OCI-LY3 (cell line): ENCODE results near the gene EIF1.

Experiments used
- H2AFZ ChIP-seq: fragments of 200-600, 300-600 bp; shearing (Covaris generic); 2 replicates; pipeline ENCODE4 v1.6.0; 2014; ENCODE audit warnings: antibody characterized with exemption, low read depth, low read length
- H3K27ac ChIP-seq: fragments of 200-600, 300-600 bp; sonication (generic); 2 replicates; pipeline ENCODE4 v1.5.1; 2014; ENCODE audit warnings: mild to moderate bottlenecking, low read length, moderate library complexity, mixed read lengths
- H3K27me3 ChIP-seq: fragments of 200-600, 300-600 bp; sonication (generic); 2 replicates; pipeline ENCODE4 v1.6.1; 2014; ENCODE audit warnings: low read depth, low read length, mixed read lengths
- H3K36me3 ChIP-seq: fragments of 200-600, 300-600 bp; sonication (generic); replicated peaks from 2 replicates; pipeline ENCODE3; 2014; ENCODE audit warnings: low read depth, low read length, mixed read lengths
- H3K4me1 ChIP-seq: fragments of 300-600, 200-600 bp; sonication (generic); 2 replicates; pipeline ENCODE4 v1.6.1; 2014; ENCODE audit warnings: low read length, mixed read lengths
- H3K4me2 ChIP-seq: fragments of 200-600, 300-600 bp; sonication (generic); 2 replicates; pipeline ENCODE4 v1.6.1; 2014; ENCODE audit warnings: low read length, mixed read lengths
- H3K4me3 ChIP-seq: fragments of 300-600, 200-600 bp; sonication (generic); 2 replicates; pipeline ENCODE4 v1.5.1; 2014; ENCODE audit warnings: antibody characterized with exemption, mild to moderate bottlenecking, low read length, moderate library complexity
- H3K79me2 ChIP-seq: fragments of 300-600, 200-600 bp; shearing (Covaris generic); 2 replicates; pipeline ENCODE4 v1.6.1; 2014; ENCODE audit warnings: mild to moderate bottlenecking, low read length, mixed read lengths
- H3K9ac ChIP-seq: fragments of 300-600, 200-600 bp; shearing (Covaris generic); 2 replicates; pipeline ENCODE4 v1.6.0; 2014; ENCODE audit warnings: mild to moderate bottlenecking, low read length, moderate library complexity
- H3K9me3 ChIP-seq: fragments of 200-600, 300-600 bp; shearing (Covaris generic); 2 replicates; pipeline ENCODE4 v1.6.1; 2014; ENCODE audit warnings: low read length, mixed read lengths; ENCODE audit not compliant: insufficient read depth
- H4K20me1 ChIP-seq: fragments of 200-600, 300-600 bp; sonication (generic); 2 replicates; pipeline ENCODE4 v1.6.1; 2016; ENCODE audit warnings: low read length, mixed read lengths; ENCODE audit not compliant: insufficient read depth
- CTCF ChIP-seq: fragments of 200-600, 300-600 bp; sonication (generic); IDR thresholded peaks from 2 replicates; pipeline ENCODE4 v1.5.1; 2014; ENCODE audit warnings: antibody characterized with exemption, low read length, low read depth
- EZH2phosphoT487 ChIP-seq: fragments of 200-600 bp; shearing (Covaris generic); IDR thresholded peaks from 2 replicates; pipeline ENCODE4 v1.6.1; 2018; ENCODE audit warnings: antibody characterized with exemption, mixed run types, low read depth

EIF1 gene

GRCh38 chr17:41680426-41681040 lies 8.2 kb upstream of the EIF1 start:
- H3K79me2 ChIP-seq, result no peaks in the 10 kb centered on the region
- H3K27me3 ChIP-seq, result no peaks in the 10 kb centered on the region
- no peak overlapping the region for H3K4me3 ChIP-seq
- no peak overlapping the region for H3K27ac ChIP-seq
- peaks cover 39% of the 10 kb centered on the region for H3K4me1 ChIP-seq
- no peaks in the 10 kb centered on the region for H3K9me3 ChIP-seq
- no peak overlapping the region for H3K9ac ChIP-seq
- TF ChIP-seq EZH2phosphoT487 (no peak), CTCF (no peak)
- no peak overlapping the region for H2AFZ ChIP-seq
- H4K20me1 ChIP-seq, result no peaks in the 10 kb centered on the region
- no peaks in the 10 kb centered on the region for H3K36me3 ChIP-seq
- no peak overlapping the region for H3K4me2 ChIP-seq

- no peaks in the 10 kb centered on the region for H3K9me3 ChIP-seq
- H3K4me1 ChIP-seq, result peaks cover 29% of the 10 kb centered on the region
- H3K36me3 ChIP-seq, result no peaks in the 10 kb centered on the region
- H2AFZ ChIP-seq, result no peak overlapping the region
- H3K79me2 ChIP-seq, result no peaks in the 10 kb centered on the region
- no peak overlapping the region for H3K4me3 ChIP-seq
- no peaks in the 10 kb centered on the region for H4K20me1 ChIP-seq
- TF ChIP-seq CTCF, result no peak
- TF ChIP-seq EZH2phosphoT487, result no peak
- H3K27me3 ChIP-seq, result no peaks in the 10 kb centered on the region
- H3K27ac ChIP-seq, result no peak overlapping the region
- H3K9ac ChIP-seq, result no peak overlapping the region
- no peak overlapping the region for H3K4me2 ChIP-seq
Measured at GRCh38 chr17:41681776-41682175, 6.9 kb upstream of the EIF1 start.

- TF ChIP-seq EZH2phosphoT487, result no peak
- TF ChIP-seq CTCF, result no peak
Measured at GRCh38 chr17:41682631-41683030, 6.1 kb upstream of the EIF1 start.

GRCh38 chr17:41683441-41684007 lies 5.2 kb upstream of the EIF1 start:
- H3K9me3 ChIP-seq, result no peaks in the 10 kb centered on the region
- H3K9ac ChIP-seq, result no peak overlapping the region
- no peaks in the 10 kb centered on the region for H3K27me3 ChIP-seq
- no peak overlapping the region for H3K4me2 ChIP-seq
- no peak overlapping the region for H3K4me3 ChIP-seq
- H3K36me3 ChIP-seq, result no peaks in the 10 kb centered on the region
- no peak for TF ChIP-seq EZH2phosphoT487
- TF ChIP-seq CTCF, result no peak
- H3K4me1 ChIP-seq, result peaks cover 23% of the 10 kb centered on the region
- H3K27ac ChIP-seq, result no peak overlapping the region
- no peaks in the 10 kb centered on the region for H4K20me1 ChIP-seq
- no peak overlapping the region for H2AFZ ChIP-seq
- H3K79me2 ChIP-seq, result 0 out of 2 replicates have a peak, but pooled peaks cover 2% of the 10 kb centered on the region

More at GRCh38 chr17:41682631-41683030, 6.1 kb upstream of the EIF1 start:
- Histone ChIP-seq H3K9me3 (no peaks in the 10 kb centered on the region), H3K79me2 (no peaks in the 10 kb centered on the region), H3K27ac (no peak overlapping the region), H3K4me2 (no peak overlapping the region), H2AFZ (no peak overlapping the region), H3K36me3 (no peaks in the 10 kb centered on the region), H3K4me3 (no peak overlapping the region), H4K20me1 (no peaks in the 10 kb centered on the region), H3K4me1 (peaks cover 25% of the 10 kb centered on the region), H3K27me3 (no peaks in the 10 kb centered on the region), H3K9ac (no peak overlapping the region)
